ENCODE measurements around the gene FZD2.
A peak's percentile ranks its signal among the peaks of the same experiment; 100 is the strongest.

Gene FZD2

GRCh38 chr17:44540246-44541084, 16.8 kb upstream of the FZD2 start:
- Mint-ChIP-seq H3K27ac (no peak overlapping the region), H3K9me3 (no peaks in the 10 kb centered on the region), H3K27me3 (ENCODE audit: low read depth) (peaks cover 13% of the 10 kb centered on the region), H3K4me3 (no peak overlapping the region), H3K36me3 (ENCODE audit: low read depth) (no peaks in the 10 kb centered on the region), H3K4me1 (ENCODE audit: low read depth) (no peaks in the 10 kb centered on the region)

GRCh38 chr17:44541884-44542581, 15.3 kb upstream of the FZD2 start:
- Mint-ChIP-seq H3K27me3 (ENCODE audit: low read depth) (peaks cover 13% of the 10 kb centered on the region), H3K36me3 (ENCODE audit: low read depth) (no peaks in the 10 kb centered on the region), H3K9me3 (no peaks in the 10 kb centered on the region), H3K4me3 (no peak overlapping the region), H3K4me1 (ENCODE audit: low read depth) (no peaks in the 10 kb centered on the region), H3K27ac (no peak overlapping the region)

DNA sequence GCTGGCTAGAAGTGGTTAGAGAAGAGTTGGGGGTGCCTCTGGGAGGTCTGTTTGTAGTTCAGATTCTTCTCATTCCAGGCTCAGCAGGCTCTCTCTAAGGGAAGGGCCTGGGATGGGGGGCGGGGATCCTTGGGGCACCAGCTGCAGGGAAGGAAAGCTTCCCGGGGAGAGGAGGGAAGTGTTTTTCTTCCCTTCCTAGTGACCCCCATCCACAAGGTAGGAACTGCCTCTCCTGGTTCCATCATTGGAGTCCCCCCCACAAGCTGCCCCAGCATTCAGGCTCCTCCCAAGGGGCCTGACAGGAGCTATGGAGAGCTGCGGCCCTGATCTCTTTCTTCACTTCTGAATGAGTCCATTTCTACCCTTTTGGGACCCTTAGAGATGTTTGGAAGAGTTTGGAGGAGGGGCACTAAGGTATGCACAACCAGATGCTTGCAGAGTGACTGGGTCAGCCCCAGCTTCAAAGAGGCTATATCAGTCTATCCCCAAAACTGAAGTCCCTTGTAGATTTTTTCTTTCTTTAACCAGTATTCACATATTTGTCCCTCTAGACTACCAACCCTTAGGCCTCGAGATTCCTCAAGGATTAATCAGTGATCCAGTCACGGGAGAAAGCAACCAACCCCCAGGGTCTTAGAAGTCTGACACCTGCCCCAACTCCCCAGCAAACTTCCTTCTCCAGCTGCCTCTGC, 13.9 kb upstream of the FZD2 start:
- H3K27me3 Mint-ChIP-seq (ENCODE audit: low read depth), result peaks cover 13% of the 10 kb centered on the region
- H3K27ac Mint-ChIP-seq, result no peak overlapping the region
- no peaks in the 10 kb centered on the region for H3K4me1 Mint-ChIP-seq (ENCODE audit: low read depth)
- no peaks in the 10 kb centered on the region for H3K9me3 Mint-ChIP-seq
- no peak overlapping the region for H3K4me3 Mint-ChIP-seq
- H3K36me3 Mint-ChIP-seq (ENCODE audit: low read depth), result no peaks in the 10 kb centered on the region

GRCh38 chr17:44543905-44544523, 13.3 kb upstream of the FZD2 start:
- H3K36me3 Mint-ChIP-seq (ENCODE audit: low read depth), result no peaks in the 10 kb centered on the region
- H3K4me1 Mint-ChIP-seq (ENCODE audit: low read depth), result no peaks in the 10 kb centered on the region
- no peak overlapping the region for H3K4me3 Mint-ChIP-seq
- H3K27me3 Mint-ChIP-seq (ENCODE audit: low read depth), result peaks cover 20% of the 10 kb centered on the region
- H3K27ac Mint-ChIP-seq, result no peak overlapping the region
- H3K9me3 Mint-ChIP-seq, result no peaks in the 10 kb centered on the region

- Mint-ChIP-seq H3K4me3 (no peak overlapping the region), H3K4me1 (ENCODE audit: low read depth) (no peaks in the 10 kb centered on the region), H3K27ac (no peak overlapping the region), H3K27me3 (ENCODE audit: low read depth) (peaks cover 29% of the 10 kb centered on the region), H3K36me3 (ENCODE audit: low read depth) (no peaks in the 10 kb centered on the region), H3K9me3 (no peaks in the 10 kb centered on the region)
Observed at GRCh38 chr17:44546671-44547606, 10.3 kb upstream of the FZD2 start.

DNA sequence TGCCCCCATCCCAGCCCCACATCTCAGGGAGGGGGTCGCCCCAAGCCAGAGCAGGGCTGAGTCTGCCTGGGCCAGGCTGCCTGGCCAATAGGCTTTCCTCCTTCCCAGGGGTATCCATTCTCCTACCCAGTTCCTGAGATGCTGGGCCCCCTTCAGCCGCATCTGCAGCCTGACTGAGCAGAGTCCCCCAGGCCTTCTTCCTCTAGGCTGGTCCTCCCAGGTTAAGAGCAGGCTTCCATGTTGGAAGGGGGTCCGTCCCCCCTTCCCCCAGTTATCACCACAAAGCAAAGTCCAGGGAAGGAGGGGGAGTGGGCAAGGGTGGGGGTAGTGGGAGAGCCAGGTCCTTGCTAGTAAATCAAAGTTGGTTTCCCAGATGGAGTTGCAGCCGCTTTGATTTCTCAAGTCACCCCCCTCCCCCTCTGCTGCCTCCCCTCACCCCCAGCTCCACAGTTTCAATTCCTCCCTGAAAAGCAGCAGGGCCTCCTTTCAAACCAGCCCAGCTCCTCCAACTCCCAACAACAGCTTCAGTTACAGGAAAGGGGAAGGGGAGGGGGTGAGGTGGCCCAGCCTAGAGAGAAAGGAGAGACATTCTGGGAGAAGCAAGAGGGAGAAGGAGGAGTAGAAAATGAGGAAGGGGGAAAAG, 9.5 kb upstream of the FZD2 start:
- H3K27me3 Mint-ChIP-seq (ENCODE audit: low read depth), result peaks cover 36% of the 10 kb centered on the region
- no peaks in the 10 kb centered on the region for H3K9me3 Mint-ChIP-seq
- H3K36me3 Mint-ChIP-seq (ENCODE audit: low read depth), result no peaks in the 10 kb centered on the region
- H3K27ac Mint-ChIP-seq, result no peak overlapping the region
- H3K4me1 Mint-ChIP-seq (ENCODE audit: low read depth), result no peaks in the 10 kb centered on the region
- no peak overlapping the region for H3K4me3 Mint-ChIP-seq

DNA sequence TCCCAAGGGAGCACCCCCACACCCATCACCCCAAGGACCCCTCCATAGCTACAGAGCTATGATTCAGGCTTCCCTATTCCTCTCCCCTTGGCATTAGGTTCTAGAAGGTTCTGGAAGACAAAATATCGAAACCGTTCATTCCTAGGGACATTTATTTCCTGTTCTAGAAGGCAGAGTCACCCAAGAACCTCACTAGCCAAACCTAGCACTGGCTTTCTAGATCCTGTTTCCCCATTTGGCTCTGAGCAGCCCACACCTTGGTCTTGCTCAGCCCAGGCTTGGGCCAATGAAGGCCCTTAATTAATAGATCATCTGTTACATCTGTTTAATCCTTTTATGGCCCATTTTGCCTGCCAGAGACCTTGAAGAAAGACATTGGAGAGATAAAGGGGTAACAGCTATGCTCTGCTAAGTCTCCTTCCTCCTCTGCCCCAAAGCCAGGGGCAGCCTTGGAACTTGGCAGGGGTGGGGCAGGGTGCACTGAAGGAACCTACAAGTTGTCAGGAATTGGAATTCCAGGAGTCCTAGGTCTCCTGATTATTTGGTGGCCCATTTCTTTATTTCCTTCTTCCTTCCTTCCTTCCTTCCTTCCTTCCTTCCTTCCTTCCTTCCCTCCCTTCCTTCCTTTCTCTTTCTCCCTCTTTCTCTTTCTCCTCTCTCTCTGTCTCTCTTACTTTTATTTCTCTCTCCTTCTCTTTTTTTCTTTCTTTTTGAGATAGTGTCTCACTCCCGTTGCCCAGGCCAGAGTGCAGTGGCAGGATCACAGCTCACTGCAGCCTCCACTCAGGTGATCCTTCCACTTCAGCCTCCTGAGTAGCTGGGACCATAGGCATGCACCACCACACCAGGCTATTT, 8.7 kb upstream of the FZD2 start:
- no peak overlapping the region for H3K4me3 Mint-ChIP-seq
- no peaks in the 10 kb centered on the region for H3K4me1 Mint-ChIP-seq (ENCODE audit: low read depth)
- H3K9me3 Mint-ChIP-seq, result no peaks in the 10 kb centered on the region
- H3K36me3 Mint-ChIP-seq (ENCODE audit: low read depth), result no peaks in the 10 kb centered on the region
- H3K27ac Mint-ChIP-seq, result no peak overlapping the region
- H3K27me3 Mint-ChIP-seq (ENCODE audit: low read depth), result peaks cover 36% of the 10 kb centered on the region

DNA sequence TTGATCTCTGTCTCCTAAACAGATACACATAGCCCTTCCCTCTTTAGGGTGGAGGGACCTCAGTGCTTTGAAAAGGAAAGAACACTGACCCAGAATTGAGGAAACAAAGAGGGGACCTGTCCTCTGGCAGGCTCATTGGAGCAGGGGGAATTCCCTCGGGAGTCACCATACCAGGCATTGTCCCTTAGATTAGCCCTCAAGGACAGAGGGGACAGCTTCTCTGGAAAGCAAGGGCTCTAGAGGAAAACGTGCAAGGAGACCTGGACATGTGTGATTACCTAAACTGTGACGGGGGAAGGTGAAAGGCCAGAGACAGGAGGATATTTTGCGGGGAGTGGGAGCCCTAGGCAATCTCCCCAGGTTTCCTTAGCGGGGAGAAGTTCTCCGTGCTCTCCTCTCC, 7.6 kb upstream of the FZD2 start:
- H3K4me1 Mint-ChIP-seq (ENCODE audit: low read depth), result no peaks in the 10 kb centered on the region
- H3K9me3 Mint-ChIP-seq, result no peaks in the 10 kb centered on the region
- H3K4me3 Mint-ChIP-seq, result no peak overlapping the region
- no peak overlapping the region for H3K27ac Mint-ChIP-seq
- H3K27me3 Mint-ChIP-seq (ENCODE audit: low read depth), result peaks cover 33% of the 10 kb centered on the region
- no peaks in the 10 kb centered on the region for H3K36me3 Mint-ChIP-seq (ENCODE audit: low read depth)

DNA sequence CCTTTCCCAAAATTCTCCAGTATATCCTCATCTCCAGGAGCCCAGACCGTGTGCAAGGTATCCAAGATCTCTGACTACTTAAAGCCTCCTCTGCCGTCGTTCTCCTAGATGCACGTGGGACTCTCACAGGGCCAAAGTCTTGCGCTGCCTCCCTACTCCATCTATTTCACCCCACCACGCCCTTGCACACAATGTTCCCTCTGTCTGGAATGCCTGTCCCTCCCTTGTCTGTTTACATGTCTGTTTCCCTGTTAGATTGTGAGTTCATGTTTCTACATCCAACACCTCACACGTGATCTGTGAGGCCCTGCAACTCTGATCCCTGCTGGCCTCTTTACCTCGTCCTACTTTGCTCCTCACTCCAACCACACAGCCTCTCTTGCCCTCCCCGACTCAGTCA, 4.9 kb upstream of the FZD2 start:
- Mint-ChIP-seq H3K4me3 (no peak overlapping the region), H3K4me1 (ENCODE audit: low read depth) (peaks cover 13% of the 10 kb centered on the region), H3K27me3 (ENCODE audit: low read depth) (peaks cover 54% of the 10 kb centered on the region), H3K9me3 (no peaks in the 10 kb centered on the region), H3K27ac (no peak overlapping the region), H3K36me3 (ENCODE audit: low read depth) (no peaks in the 10 kb centered on the region)

DNA sequence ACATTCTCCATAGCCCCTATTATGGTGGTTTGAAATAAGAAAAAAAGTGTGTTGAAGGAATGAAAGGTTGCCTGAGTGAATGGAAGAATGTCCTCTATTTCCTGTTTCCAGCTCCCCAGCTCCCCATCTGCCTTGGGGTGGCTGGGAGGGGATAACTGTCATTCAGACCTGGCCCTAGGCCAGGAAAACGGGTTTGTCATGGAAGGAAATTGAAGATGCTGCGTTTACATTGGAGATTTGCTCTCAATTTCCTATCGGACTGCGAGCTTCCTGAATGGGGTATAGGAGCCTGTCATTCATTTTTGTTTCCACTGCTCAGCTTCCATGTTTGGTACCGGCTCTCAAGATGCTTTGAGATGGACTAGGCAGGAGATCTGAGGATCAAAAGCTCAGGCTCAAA, 2.2 kb upstream of the FZD2 start:
- Mint-ChIP-seq H3K27ac (no peak overlapping the region), H3K4me3 (no peak overlapping the region), H3K36me3 (ENCODE audit: low read depth) (no peaks in the 10 kb centered on the region), H3K27me3 (ENCODE audit: low read depth) (peaks cover 63% of the 10 kb centered on the region), H3K4me1 (ENCODE audit: low read depth) (peaks cover 21% of the 10 kb centered on the region), H3K9me3 (no peaks in the 10 kb centered on the region)

DNA sequence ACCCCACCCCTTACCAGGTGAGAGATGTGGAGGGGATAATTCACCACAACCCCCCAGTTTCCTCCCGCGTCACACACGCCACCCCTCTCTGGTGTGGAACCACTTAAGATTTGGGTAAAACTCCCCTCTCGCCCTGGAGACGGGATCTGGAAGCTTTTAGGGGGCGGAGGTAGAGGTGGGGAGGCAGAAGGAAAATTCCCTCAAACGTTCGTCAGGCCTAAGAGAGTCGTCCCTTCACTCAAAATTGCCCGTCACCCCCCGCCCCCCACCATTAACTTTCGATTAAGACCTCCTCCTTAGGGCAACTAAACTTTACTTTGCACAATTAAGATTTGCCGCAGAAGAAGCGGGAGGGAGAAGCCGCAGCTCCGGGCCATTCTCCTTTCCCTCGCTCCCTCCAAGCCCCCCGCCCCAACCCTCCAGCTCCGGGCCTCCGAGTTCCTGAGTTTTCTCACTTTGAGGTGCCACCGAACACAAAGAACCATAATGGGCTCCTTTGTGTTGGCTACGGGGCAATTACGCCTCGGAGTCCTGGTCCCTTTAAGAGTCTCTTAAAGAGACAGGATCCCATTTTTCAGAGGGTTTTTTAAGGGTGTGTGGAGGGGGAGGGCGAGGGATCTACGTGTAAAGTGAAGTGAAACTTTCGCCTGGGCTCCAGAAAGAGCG, 985 bp upstream of the FZD2 start:
- H3K4me1 Mint-ChIP-seq (ENCODE audit: low read depth), result peaks cover 21% of the 10 kb centered on the region
- no peak overlapping the region for H3K27ac Mint-ChIP-seq
- H3K27me3 Mint-ChIP-seq (ENCODE audit: low read depth), result peaks cover 75% of the 10 kb centered on the region
- H3K36me3 Mint-ChIP-seq (ENCODE audit: low read depth), result no peaks in the 10 kb centered on the region
- H3K4me3 Mint-ChIP-seq, result peak overlapping the region; percentile 88
- no peaks in the 10 kb centered on the region for H3K9me3 Mint-ChIP-seq

GRCh38 chr17:44557651-44558285, 484 bp downstream of the FZD2 start:
- Mint-ChIP-seq H3K27ac (peak overlapping the region; percentile 49), H3K4me1 (ENCODE audit: low read depth) (peaks cover 21% of the 10 kb centered on the region), H3K27me3 (ENCODE audit: low read depth) (peaks cover 77% of the 10 kb centered on the region), H3K36me3 (ENCODE audit: low read depth) (no peaks in the 10 kb centered on the region), H3K9me3 (no peaks in the 10 kb centered on the region), H3K4me3 (peak overlapping the region; percentile 84)
